Inferior parietal cortex (tissue), 1 donor: ENCODE data around the gene SYT6.

Experiments
- DNase-seq: peaks from one replicate; pipeline ENCODE4 v3.0.0-alpha.2; 2016; ENCODE audit errors: extremely low spot score

SYT6 gene, protein sequence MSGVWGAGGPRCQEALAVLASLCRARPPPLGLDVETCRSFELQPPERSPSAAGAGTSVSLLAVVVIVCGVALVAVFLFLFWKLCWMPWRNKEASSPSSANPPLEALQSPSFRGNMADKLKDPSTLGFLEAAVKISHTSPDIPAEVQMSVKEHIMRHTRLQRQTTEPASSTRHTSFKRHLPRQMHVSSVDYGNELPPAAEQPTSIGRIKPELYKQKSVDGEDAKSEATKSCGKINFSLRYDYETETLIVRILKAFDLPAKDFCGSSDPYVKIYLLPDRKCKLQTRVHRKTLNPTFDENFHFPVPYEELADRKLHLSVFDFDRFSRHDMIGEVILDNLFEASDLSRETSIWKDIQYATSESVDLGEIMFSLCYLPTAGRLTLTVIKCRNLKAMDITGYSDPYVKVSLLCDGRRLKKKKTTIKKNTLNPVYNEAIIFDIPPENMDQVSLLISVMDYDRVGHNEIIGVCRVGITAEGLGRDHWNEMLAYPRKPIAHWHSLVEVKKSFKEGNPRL

DNA sequence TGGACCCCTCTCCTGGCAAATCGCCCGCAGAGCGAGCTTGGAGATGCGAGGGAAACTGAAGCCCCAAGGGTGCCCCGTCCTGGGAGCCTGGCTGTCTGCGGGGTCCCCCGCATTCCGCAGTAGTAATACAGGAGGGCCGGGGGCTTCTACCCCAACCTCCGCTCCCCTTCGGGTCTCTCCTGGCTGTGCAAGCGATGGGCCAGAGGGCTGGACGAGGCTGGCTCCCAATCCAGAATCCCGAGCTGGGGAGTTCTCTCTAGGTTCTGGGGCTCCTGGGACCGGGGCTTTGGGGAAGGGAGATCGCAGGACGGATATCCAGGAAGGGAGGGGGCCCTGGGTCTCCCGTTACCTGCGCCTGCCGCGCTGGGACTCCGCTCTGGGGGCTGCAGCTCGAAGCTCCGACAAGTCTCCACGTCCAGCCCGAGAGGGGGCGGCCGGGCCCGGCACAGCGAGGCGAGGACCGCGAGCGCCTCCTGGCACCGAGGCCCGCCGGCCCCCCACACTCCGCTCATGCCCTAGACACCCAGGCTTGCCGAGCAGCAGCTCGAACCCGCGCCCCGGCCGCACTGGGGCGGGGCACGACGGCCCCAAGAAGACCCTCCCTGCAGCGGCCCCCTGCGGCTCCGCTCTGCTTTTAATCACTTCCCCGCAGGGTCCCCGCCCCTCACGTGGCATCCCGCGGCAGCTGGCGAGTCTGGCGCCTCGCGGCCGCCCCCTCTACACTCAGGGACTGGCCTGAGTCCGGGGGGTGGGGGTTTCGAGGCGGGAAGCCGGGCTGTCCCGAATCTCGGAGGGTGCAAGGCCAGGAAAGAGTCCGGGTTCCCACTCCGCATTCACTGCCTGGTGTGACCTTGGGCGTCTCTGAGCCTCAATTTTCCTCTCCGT is at the start of gene SYT6:
TSS of gene SYT6 (minus strand) at position 609 of the 885 bp plus-strand sequence. CDS start at position 512, 97 bp downstream.
- no peak for DNase-seq

DNA sequence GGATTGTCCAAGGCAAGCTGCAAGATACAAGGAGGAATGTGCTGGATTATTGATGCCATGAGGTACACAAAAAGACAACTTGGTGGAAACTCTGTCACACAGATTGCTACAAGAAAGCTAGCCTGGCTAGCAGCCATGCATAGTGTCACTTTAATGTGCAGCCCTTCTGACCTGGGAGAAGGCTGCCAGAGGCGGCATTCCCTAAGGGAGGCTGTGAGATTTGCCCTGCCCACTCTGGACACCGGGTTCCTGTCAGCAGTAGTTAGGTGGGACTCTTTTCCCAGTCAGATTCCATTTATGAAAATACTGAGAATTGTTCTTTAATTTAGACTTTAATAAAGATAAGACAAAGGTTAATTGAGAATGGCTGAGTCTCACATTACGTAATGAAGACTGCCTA is 47.8 kb upstream of the SYT6 start:
- no peak for DNase-seq

DNA sequence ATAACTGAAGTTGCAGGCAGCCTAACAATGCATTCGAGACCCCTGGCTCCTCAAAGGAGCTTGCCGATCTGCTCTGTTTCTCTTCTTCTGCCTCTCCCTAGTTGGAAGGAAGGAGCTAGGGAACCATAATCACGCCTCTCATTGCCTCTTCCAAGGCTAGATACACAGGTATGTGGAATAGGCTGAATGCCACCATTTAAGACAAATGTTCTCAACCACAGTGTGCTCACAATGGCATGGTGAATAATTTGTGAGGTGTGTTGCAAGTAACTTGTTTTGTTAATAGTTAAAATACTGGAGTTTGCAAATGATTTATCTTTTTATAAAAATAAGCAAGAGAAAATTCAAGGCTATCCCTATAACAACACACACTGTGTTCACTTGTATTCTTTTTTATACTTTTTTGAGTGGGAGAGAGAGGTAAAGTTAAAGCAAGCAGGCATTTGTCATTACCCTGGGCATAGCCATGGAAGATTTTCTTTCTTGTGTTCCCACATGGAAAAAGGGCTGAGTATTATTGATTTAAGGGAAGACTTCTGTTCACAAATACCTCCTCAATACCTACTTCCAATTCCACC is 45.4 kb upstream of the SYT6 start:
- DNase-seq = no peak

DNA sequence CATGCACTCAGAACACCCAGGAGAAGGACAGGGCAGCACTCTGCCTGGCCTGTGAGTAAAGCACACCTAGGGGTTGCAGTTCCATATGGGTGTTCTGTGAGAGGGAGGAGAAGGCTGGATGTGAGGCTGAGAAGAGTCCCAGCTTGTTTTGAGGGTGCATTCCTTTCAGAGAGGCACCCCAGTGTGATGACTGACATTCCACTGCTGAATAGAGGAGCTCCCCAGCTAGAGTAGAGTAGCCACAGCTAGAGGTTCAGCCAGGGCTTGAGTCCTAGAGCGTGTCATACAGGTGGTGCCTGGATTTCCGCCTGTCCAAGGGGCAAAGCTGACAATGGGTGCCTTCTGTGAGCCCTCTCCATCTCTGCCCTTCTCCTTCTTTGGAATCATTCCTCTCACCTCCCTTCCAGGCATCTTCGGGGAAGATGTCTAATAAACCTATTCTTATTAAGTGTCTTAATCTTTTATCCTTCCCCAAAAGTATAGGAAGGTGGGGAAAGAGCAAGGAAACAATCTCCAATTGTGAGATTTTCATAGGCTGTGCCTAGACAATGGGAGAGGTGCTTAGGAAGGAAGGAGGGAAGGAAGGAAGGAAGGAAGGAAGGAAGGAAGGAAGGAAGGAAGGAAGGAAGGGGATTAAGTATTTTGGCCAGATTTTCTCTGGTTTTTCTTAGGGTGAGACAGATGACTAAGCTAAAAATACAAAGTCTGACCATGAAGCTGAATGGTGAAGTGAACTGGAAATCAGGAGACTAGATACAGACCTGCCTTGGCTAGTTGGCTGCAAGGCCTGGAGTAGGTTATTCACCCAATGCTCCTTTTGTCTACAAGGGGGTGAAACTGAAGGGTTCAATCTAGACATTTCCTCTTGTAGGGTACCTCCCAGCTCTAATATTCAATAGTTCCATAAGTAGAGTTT is 43.6 kb upstream of the SYT6 start:
- no peak for DNase-seq

DNA sequence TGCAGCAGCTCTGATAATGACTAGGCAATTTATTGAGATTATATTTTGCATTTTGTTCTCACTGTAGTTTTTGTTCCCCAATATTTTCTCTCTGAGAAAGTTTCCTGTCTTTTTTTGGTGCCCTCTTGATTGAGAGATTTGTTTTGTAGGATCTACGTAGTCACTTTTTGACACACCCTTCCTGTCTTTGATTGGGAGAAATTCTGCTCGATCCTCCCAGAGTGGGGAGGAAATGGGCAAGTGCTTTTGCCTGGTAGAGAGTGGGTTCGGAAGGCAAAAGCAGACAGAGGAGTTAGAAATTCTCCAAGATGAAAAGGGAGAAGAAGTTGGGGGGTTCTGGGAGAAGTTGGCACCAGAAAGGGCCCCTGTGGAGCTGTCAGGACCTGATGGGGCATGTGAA is 42.1 kb upstream of the SYT6 start:
- DNase-seq = no peak

DNA sequence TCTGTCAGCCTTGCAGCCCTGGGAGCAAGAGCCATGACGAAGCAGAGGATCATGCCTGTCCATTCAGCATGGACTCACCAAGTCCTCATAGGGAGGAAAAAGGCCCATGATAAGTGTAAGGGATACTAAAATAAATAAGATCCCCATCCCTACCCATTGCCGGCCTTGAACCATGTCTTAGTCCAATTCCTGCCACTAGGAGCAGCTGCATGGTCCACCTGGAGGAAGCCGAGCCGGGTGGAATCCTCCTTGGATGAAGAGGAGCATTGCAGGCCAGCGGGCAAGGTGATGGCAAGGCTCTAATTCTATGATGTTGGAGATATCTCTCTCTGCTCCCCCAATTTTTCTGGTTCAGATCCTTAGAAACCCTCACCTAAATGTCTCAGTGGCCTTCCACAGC is 38.7 kb upstream of the SYT6 start:
- DNase-seq = no peak

DNA sequence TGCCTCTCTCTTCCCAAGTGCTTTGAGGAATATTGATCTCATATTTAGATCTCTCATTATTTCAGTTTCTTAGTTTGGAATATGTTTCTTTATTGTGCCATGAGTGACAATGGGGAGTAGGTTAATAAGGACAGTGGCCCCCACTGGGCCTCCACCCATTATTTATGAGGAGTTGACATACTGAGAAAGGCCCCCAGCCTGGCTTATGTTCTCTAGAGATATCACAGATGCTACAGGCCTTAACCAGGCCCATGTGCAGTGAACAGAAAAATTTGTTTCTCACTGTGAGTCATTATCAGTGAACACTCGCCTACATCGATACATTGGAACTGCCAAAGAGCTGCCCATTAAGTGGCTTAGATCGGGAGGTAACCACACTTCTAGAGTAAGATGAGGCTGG is 35.7 kb upstream of the SYT6 start:
- no peak for DNase-seq

DNA sequence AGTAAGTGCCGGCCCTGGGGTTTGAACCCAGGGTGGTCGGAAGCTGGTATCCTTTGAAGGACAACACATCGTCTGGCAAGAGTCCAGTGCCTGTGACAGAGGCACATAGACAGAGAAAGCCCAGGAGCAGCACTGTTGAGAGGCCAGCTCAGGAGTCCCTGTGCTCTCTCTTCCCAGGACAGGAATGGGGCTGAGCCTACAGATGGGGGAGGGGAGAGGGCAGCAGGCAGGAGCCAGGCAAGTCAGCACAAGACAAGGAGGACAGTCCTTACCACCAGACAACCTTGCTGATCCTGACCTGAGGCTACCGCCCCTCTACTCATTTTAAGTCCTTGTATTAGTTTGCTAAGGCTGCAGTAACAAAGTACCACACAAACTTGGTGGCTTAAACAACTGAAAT is 27.7 kb upstream of the SYT6 start:
- DNase-seq = no peak

DNA sequence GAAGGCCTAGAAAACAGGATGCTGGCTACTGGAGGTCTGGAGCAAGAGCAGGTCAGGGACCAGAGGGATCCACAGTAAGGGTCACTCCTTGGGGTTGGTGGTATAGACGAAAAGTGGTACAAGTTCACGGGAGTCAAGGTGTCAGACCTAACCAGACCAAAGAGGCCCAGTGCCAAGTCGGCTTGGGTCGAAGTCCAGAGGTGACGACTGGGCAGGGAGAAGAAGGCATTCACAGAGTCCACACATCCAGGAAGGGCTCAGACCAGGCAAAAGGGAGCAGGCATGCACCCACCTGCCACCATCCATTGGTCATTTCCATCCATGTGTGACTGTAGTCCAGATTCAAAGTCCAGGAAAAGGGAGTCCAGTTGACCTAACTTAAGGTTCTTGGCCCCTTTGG is 27.1 kb upstream of the SYT6 start:
- no peak for DNase-seq

DNA sequence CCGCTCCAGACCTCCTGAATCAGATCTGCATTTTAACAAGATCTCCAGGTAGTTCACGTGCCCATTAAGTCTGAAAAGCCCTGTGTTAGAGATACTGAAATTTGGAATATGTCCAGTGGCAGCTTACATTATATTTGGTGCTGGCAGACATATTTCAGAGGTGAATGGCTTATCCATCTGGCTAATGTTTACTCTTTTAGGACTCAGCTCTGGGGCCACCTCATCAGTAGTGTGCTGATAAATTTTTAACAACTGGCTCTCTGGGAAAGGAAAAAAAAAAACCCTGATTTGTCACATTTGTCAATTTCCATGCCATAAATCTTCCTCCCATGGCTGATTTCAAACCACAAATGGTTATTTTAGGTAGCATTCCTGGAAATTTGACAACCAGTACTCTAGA is 25.3 kb upstream of the SYT6 start:
- DNase-seq = no peak

DNA sequence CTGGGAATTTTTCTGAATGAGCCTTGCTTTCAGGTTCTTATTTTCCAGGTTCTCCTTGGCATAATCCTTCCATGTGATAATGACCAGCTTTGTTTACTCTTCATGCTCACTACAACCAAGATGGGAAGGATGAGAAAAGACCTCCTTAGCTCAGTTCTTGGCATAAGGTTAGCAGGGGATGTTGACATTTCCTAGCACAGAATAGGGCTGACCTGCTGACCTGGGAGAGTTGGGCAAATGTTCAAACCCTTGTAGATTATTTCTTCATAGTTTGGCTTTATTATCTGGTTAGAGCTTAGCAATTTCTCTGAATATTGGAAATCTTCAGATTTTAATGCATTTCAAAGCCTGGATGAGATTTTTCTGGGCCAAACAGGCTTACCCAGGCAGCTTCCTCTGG is 23.6 kb upstream of the SYT6 start:
- DNase-seq = no peak

DNA sequence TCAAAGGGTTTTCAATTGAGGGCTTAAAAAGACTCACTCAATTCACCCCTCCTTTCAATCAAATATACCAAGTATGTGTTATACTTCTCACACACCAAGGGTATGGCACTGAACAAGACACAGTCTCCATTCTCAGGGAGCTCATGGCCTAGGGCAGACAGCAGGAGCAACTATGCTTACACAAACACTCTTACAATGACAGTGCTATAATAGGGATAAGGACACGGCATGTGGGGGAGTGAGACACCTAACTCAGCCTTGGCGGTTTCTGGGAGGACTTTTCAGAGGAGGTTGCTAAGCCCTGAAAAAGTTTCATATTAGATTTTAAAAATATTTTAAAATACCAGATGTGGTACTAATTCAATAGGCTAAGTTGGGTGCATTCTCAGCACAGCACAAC is 22.7 kb upstream of the SYT6 start:
- no peak for DNase-seq

DNA sequence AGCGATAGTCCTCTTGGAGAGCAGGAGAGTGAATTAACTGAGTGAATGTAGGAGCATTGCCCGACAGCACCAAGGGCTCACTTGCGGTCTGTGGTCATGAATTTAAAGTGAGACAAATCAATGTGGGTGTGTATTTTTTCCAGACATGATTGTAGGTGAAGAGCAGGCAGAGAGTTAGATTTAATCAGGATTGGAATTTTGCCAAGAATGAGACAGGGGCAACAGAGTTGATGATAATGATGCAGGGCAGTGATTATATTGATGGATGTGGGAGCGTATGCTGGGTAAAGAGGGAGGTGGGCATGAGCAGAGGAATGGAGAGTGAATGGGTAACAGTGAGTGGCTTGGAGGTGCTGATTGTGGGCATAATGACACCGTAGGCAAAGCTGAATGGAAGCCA is 20.0 kb upstream of the SYT6 start:
- DNase-seq = no peak

DNA sequence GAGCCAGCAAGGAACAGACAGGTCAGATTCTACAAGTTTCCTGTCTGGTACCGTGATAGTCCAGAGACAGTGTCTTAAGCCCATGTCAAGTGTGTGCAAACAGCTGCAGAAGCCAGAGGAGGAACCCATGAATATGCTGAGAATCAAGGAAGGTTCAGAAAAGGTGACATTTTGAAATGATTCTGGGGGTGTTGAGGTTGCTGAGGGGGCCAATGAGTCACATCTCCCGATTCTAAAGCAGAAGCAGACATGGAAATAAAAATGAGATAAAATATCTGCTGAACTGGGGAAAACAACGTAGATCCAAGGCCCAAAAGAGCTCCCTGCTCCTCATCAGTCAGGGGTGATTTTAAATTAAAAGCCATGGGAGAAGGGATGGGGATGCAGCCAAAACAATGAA is 15.8 kb upstream of the SYT6 start:
- no peak for DNase-seq

DNA sequence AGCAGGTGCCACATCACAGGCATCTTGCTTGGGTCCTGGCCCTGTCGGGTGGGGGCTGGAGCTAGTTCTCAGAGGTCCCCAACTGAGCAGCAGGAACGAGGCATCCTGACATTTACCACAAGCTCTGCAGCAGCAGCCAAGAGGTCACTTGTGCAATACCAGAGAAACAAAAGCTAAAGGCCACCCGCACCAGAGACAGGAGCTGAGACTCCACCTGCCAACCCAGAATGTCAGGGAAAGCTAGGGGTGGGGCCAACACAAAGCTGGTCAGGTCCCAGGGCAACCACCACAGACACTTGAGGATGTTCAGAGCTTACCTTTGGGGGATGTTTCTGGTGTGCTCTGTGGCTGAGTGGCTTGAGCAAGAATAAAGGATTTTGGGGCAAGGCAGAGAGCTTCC is 13.6 kb upstream of the SYT6 start:
- DNase-seq = no peak

DNA sequence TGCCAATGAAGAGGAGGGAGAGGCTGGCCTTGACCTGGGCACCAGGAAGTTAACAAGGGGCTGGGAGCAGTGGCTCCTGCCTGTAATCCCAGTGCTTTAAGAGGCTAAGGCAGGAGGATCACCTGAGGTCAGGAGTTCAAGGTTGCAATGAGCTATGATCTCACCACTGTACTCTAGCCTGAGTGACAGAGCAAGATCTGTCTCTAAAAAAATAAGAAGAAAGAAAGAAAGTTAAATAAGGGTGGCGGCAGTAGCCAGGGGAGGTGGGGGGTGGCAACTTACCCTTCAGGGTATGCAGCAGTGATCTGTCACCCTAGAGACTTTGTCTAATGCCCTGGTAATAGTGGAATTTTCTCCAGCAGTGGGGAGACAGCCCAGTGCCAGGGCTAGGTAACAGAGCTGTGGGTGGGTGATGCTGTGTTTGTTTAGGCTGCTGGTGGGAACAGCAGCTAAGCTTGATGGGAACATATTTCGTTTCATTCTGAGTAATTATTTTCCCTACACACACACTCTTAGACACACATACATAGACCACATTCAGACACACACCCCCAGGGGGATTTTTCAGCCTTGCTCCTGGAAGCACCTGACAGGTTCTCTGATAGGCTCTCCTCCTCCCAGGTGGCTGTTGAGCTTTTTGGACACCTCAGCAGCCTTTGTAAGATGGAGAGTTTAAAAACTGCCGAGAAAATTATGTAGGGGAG is 11.3 kb upstream of the SYT6 start:
- no peak for DNase-seq

DNA sequence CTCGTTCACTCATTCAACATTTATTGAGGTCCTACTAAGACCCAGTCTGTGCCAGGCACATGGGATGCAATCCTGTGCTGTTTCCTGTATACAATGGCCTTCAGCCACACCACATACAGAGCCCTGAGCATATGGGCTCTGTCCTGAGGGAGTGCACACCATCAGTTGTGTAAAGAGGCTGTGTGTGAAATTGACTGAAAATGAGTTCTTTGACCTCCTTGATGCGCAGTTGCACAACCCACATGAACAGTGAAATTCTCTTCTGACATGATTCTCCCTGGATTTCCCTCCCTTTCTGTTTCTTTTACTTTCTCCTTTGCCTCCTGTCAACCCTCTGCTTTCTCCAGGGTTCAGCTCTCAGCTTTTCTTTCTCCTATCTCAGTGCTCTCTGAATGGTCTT is 6.3 kb upstream of the SYT6 start:
- no peak for DNase-seq

DNA sequence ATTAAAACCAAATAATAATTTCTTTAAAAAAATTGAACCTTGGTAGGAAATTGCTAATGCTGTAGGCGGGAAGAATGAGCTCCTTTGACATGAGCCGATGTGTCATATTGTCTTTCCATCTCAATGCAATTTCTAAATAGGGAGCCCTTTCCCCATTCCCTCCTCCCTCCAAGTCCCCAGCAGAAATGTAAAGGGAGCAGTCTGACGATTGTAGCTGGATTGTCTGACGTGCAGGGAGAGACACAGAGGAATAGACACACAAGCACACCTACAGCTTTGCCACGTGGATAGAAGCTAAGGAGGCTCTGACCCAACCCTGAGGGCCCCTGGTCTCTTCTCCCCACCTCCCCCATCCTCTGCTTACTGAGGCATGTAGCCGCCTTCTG is 3.6 kb upstream of the SYT6 start:
- DNase-seq = no peak

DNA sequence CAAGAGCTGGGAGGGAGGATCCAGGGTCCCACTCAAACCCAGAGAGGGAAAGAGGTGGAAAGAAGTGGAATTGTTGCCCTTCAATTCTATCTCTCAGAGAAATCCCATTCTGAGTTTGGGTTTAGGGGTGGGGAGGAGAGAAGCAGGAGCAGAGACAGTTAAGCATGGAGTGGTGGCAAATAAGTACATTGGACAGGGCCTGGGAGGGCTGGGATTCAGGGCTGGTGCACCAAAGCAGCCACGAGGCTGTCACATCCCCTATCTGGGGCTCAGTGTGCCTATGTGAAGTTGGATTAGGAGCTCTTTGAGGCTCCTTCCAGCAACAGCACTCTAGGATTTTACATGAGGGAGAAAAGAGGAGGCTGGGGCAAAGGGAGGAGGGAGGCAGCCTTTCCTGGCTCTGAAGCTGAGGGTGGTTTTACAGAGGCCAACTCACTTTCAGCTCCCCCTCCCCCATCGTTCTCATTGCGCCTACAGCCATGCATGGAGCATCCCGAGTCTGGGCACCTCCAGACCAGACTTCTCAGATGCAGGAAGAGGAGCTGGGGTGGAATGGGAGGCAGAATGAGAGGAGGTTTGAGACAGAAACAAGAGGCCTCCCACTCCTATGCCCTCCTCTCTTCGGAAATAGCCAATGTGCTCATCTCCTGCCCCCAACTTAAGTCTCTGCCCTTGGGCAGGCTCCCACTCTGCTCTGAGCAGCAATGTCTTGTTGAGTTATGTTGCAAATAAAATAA is 3.0 kb upstream of the SYT6 start:
- DNase-seq = no peak

DNA sequence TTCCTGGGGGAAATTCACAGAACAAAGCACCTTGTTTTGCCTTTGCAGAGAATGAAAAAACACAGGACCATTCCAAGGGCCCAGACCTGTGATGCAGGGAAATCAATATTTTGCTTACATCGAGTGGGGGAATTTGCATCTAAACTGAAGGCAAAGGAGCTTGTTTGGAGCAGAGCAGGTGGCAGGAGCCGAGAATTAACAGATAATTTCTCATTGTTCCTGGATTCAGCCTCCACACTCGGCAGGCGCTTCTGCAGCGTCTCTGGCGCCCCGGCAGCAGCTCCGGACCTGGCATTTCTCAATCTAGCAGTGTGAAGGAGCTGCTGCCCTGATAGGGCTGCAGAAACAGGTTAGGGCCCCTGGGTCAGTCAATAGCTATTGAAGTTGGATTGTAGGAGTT is 2.0 kb upstream of the SYT6 start:
- DNase-seq = no peak
